HG03565 (cell line): ENCODE data around the gene CCRL2.

Experiments used
- ATAC-seq: cut with Tn5 transposase; IDR thresholded peaks from one replicate; pipeline ENCODE4 v1.9.1; 2021; ENCODE audit warnings: mild to moderate bottlenecking, moderate library complexity; ENCODE audit not compliant: unreplicated experiment

Gene CCRL2

DNA sequence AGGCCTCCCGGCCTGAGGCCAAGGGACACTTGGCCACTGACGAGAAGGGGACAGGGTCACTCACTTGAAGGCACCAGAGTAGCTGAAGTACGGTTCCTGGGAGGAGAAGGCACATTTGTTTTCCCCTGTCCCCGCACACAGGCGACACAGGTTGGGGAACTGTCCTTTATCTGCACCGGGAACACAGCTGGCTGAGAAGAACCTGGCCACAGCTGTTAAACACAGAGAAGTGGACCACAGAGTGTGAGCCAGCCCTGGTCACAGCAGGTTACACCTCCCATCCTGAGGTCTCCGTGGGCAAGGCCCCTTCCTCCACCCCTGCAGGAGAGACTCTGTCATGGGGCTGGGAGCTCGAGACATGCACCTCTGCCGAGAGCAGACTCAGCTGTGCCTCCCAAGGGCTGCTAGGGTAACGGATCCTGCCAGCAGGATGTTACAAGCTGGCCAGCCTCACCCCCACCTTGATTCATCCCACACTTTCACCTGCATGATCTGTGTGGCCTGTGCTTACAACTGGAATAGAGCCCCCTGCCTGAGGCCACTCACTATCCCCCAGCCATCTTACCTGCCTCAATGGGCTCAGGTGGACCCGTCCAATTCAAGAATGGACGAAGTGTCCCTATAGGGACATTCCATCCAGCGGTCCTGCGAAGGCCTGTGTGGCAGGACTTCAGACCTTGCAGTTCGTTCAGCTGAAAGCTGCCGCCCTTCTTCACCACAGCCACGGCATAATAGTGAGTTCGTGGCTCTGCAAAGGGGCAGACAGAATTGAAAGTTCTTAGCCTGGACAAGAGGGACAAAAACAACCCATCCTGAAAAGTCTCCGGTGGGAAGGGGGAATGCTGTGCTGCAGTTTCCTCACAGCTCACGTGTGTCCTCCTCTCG is 48.4 kb downstream of the CCRL2 start:
- no peak for ATAC-seq

- ATAC-seq = no peak
These were observed 49.1 kb downstream of the CCRL2 start for GRCh38 chr3:46456118-46456517.
